Globus pallidus (tissue), 1 donor: ENCODE measurements around the gene ZG16B.

ENCODE experiments used
- DNase-seq: peaks from one replicate; pipeline ENCODE4 v3.0.0-alpha.2; 2015; ENCODE audit warnings: low spot score

ZG16B gene

GRCh38 chr16:2806286-2806685 is 23.8 kb upstream of the ZG16B start:
- no peak for DNase-seq

- DNase-seq, result no peak
Measured at GRCh38 chr16:2808181-2808580, 21.9 kb upstream of the ZG16B start.

- no peak for DNase-seq
Measured at GRCh38 chr16:2809149-2809760, 20.8 kb upstream of the ZG16B start.

DNA sequence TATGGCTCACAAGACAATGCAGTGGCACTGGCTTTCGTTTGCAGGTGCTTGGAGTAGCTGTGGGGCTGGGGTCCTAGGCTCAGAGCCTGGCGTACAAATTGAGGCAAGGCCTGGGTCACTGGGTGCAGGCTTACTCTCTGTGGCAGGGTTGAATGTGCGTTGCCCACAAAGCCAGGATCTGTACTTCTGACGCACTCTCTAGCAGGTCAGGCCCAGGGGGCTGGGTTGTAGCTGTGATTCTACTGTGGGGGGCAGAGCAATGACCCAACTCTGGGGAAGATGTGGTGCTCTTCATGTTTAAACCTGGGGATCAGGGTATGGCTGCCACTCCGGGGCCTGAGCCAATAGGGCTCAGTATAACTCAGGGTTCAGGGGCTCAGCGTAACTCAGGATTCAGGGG is 19.5 kb upstream of the ZG16B start:
- no peak for DNase-seq

GRCh38 chr16:2811703-2812471 is 18.2 kb upstream of the ZG16B start:
- no peak for DNase-seq

DNA sequence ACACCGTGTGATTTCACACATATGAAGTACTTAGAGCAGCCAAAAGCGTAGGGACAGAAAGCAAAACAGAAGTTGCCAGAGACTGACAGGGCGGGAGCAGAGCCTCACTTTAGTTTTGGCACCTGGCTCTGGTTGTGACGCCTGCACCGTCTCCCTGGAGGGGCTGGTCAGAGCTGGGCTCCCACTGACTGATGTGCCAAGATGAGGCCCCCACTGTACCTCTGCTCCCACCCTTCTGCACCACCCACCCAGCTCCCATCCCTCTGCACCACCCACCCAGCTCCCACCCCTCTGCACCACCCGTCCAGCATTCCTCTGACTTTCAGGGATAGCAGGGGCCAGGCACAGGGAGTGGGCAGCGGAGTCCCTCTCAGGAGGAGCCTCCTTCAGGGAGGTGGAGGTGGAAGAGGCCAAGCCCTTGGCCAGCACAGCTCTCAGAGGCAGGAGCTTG is 16.3 kb upstream of the ZG16B start:
- no peak for DNase-seq

GRCh38 chr16:2814551-2815298 is 15.4 kb upstream of the ZG16B start:
- no peak for DNase-seq

DNA sequence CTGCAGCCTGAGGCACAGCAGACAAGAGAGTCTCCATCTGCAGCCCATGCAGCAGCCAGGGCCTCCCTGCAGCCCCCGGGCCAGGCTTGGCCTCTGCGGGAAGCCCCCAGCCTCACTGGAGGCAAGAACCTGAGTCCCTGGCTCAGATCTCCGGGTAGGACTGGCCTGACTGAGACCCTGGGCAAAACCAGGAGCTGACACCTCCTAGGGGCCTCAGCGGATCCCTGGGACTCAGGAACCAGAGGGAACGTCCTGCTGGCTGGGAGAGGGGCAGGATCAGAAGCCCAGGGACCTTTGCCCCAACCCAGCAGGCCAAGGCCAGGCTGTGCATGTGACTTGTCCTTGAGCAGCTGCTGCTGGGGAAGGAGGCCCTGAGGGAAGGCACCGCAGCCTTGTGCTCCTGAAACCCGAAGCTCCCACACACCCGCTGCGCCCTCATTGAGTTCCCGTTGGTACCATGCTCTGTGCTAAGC is 14.8 kb upstream of the ZG16B start:
- no peak for DNase-seq

DNA sequence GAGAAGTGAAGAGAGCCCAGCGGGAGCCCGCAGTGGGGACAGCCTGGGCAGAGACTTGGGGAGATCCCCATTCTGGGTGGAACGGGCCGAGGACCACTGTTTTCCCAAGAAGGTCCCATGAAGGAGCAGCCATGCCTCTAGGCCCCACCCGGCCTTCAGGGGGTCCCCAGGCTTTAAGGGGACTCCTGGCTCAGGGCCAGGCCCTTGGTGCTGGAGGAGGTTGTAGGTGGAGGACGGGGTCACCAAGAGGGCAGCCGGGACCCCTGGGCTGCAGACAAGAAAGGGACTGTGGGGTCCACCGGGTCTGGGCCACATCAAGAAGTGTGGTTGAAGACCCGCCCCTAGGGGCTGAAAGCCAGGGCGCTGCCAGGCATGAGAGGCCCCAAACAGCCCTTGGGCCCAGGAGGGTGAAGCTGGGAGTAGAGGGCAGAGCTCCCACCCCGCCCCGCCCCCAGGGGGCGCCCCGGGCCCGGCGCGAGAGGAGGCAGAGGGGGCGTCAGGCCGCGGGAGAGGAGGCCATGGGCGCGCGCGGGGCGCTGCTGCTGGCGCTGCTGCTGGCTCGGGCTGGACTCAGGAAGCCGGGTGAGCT is 13.3 kb upstream of the ZG16B start, which contains the start of gene PRSS21:
Gene PRSS21 (plus strand): TSS at position 487 of the 589 bp plus-strand sequence. CDS start 32 bp downstream, at position 519.
- DNase-seq, result no peak

- no peak for DNase-seq
Measured at GRCh38 chr16:2817340-2818271, 12.5 kb upstream of the ZG16B start.

GRCh38 chr16:2818272-2818876 is 11.7 kb upstream of the ZG16B start:
- DNase-seq, result no peak

DNA sequence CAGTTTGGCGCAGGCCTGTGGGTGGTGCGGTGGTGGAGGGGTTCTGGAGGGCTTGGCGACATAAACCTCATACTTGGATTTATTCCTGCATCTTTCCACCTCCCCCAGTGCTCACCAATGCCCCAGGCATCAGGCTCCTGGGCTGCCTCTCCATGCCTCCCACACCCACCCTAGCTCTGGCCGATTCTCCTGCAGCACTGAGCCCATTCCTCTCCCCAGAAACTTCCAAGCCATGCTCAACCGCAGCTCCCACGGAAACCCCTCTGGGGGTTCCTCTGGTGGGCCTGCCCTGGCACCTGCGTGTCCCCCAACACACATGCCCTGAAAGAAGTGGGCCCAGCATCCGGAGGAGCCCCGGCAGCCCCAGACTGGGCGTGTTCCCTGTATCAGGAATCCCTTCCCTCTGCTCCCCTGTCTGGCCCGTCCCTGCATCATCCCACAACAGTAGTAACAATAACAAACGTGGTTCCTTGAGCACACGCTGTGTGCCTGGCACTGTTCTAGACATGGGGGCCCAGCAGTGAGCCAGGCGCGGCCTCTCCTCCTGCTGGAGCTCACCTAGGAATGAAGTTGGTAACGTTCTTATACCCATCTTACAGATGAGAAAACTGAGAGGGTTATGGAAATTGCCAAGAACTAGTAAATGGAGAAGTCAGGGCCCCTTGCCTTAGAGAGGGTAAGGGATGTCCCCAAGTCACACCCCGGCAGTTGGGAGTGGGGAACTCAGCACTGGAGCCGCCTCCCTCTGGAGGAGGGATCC is 10.7 kb upstream of the ZG16B start:
- no peak for DNase-seq

- DNase-seq, result no peak
Measured at GRCh38 chr16:2819939-2820835, 9.9 kb upstream of the ZG16B start.

GRCh38 chr16:2820836-2821486 is 9.1 kb upstream of the ZG16B start:
- no peak for DNase-seq

- no peak for DNase-seq
Measured at GRCh38 chr16:2821487-2822157, 8.5 kb upstream of the ZG16B start.

DNA sequence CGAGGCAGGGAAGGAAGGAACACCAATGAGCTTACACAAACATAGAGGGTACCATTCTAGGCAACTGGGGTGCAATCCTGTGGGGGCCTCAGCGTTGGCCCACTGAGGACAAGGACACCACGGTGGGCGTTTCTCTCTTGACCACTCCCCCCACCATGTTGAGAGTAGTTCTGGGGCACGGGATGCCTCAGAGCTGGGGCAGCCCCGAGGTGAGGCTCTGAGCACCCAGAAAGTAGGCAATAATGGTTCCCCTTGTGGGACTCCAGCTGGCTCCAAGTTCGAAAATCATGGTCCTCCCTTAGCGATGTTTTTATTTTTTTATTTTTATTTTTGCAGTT is 8.0 kb upstream of the ZG16B start:
- no peak for DNase-seq

- no peak for DNase-seq
Measured at GRCh38 chr16:2822496-2822895, 7.6 kb upstream of the ZG16B start.

DNA sequence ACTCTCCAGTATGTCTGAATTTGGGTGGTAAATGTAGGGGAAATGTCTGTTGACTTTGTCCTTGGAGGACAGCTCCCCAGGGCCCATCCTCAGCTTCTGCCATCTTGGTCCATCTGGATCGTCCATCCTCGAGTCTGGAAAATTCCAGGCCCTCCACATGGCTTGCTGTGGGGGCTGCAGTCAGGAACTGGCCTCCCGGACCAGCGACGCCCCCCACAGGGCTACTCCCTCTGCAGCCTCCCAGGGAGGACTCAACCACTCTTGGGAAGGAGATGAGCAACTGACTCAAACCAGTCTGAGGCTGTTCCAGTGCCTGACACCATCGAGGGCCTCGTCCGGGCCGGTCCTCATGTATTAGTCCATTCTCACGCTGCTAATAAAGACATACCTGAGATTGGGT is 5.5 kb upstream of the ZG16B start:
- no peak for DNase-seq
